Stimulated activated CD8-positive, alpha-beta memory T cell treated with anti-CD3 and anti-CD28 coated beads, Interleukin-7, amount 100 ng/mL, for 1 hour (primary cell): ENCODE results near the gene SAP25.

Experiments
- DNase-seq, 2 donors: peaks; one replicate each; pipeline ENCODE4 v3.0.0-alpha.2; 2020; ENCODE audit warnings: low read depth in 2 of 2

The SAP25 gene

GRCh38 chr7:100595188-100595587 is 21.5 kb upstream of the SAP25 start:
- no peak for DNase-seq

- DNase-seq, result no peak
These were observed 17.9 kb upstream of the SAP25 start for GRCh38 chr7:100591596-100591995.

GRCh38 chr7:100590077-100590737 is 16.5 kb upstream of the SAP25 start:
- no peak for DNase-seq

GRCh38 chr7:100589341-100589947 is 15.7 kb upstream of the SAP25 start:
- DNase-seq, result no peak

- no peak for DNase-seq
These were observed 14.7 kb upstream of the SAP25 start for GRCh38 chr7:100588438-100588837.

- DNase-seq, result peak; percentile 98
These were observed 12.7 kb upstream of the SAP25 start, which contains the start of gene FBXO24 for GRCh38 chr7:100586266-100587025. Gene FBXO24, plus strand, starts transcription at chr7:100586328. Its CDS starts 298 bp downstream, at chr7:100586626.

GRCh38 chr7:100585511-100586265 is 12.0 kb upstream of the SAP25 start, which contains the start of gene LRCH4:
Gene LRCH4, minus strand, starts transcription at chr7:100586129. Its CDS starts 29 bp downstream, at chr7:100586100.
- no peak for DNase-seq

- DNase-seq, result no peak
These were observed 11.2 kb upstream of the SAP25 start for GRCh38 chr7:100584683-100585510.

- DNase-seq, result no peak
These were observed 10.5 kb upstream of the SAP25 start for GRCh38 chr7:100584054-100584682.

- no peak for DNase-seq
These were observed 9.7 kb upstream of the SAP25 start for GRCh38 chr7:100583132-100584053.

- DNase-seq, result no peak
These were observed 8.9 kb upstream of the SAP25 start for GRCh38 chr7:100582650-100583049.

- no peak for DNase-seq
These were observed 8.4 kb upstream of the SAP25 start for GRCh38 chr7:100582041-100582579.

- no peak for DNase-seq
These were observed 7.0 kb upstream of the SAP25 start for GRCh38 chr7:100580466-100581283.

GRCh38 chr7:100578246-100579183 is 4.8 kb upstream of the SAP25 start:
- DNase-seq, result no peak

GRCh38 chr7:100577507-100577906 is 3.8 kb upstream of the SAP25 start:
- DNase-seq, result no peak

GRCh38 chr7:100577103-100577502 is 3.4 kb upstream of the SAP25 start:
- DNase-seq, result no peak

GRCh38 chr7:100576384-100576993 is 2.8 kb upstream of the SAP25 start:
- no peak for DNase-seq
